GM13976 (cell line): ENCODE measurements around the gene QKI.

Experiments used
- DNase-seq: peaks from one replicate; pipeline ENCODE4 v3.0.0; 2012; ENCODE audit warnings: low spot score
- in situ Hi-C: fragments of 300-500 bp; cut with MboI; formaldehyde crosslinking; loops from one replicate; pipeline ENCODE4 v1.12.0; 2022; ENCODE audit warnings: low sequenced_read_pairs, mixed read lengths, inconsistent platforms; ENCODE audit not compliant: unreplicated experiment
- TF ChIP-seq, protein P1 (sequence below): IDR thresholded peaks from 2 replicates; pipeline ENCODE4 v1.5.1; 2012; ENCODE audit warnings: borderline replicate concordance, mild to moderate bottlenecking; ENCODE audit not compliant: insufficient read depth; ENCODE audit errors: extremely low read depth, missing control alignments, control extremely low read depth

The QKI gene

DNA sequence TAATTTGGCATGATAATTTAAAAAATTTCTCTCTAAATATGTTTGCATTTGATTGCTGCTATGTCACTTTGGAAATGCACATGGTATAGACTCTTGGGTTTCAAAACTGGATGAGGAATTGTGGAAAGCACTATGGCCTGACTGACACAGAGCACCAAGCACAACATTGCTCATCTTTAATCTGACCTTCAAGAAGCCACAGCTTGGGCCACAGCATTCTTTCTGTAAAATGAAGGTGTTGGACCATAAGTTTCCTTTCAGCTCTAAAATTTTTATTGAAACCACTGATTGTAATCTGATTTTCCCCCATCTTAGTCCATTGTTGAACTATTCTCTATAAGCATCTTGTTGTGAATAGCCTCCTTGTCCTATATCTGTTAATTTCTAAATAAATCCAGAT, 41.0 kb downstream of the QKI start:
- no peak for DNase-seq
- TF ChIP-seq, protein P1, sequence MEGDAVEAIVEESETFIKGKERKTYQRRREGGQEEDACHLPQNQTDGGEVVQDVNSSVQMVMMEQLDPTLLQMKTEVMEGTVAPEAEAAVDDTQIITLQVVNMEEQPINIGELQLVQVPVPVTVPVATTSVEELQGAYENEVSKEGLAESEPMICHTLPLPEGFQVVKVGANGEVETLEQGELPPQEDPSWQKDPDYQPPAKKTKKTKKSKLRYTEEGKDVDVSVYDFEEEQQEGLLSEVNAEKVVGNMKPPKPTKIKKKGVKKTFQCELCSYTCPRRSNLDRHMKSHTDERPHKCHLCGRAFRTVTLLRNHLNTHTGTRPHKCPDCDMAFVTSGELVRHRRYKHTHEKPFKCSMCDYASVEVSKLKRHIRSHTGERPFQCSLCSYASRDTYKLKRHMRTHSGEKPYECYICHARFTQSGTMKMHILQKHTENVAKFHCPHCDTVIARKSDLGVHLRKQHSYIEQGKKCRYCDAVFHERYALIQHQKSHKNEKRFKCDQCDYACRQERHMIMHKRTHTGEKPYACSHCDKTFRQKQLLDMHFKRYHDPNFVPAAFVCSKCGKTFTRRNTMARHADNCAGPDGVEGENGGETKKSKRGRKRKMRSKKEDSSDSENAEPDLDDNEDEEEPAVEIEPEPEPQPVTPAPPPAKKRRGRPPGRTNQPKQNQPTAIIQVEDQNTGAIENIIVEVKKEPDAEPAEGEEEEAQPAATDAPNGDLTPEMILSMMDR = no peak
- in situ Hi-C loops = no loop called here

DNA sequence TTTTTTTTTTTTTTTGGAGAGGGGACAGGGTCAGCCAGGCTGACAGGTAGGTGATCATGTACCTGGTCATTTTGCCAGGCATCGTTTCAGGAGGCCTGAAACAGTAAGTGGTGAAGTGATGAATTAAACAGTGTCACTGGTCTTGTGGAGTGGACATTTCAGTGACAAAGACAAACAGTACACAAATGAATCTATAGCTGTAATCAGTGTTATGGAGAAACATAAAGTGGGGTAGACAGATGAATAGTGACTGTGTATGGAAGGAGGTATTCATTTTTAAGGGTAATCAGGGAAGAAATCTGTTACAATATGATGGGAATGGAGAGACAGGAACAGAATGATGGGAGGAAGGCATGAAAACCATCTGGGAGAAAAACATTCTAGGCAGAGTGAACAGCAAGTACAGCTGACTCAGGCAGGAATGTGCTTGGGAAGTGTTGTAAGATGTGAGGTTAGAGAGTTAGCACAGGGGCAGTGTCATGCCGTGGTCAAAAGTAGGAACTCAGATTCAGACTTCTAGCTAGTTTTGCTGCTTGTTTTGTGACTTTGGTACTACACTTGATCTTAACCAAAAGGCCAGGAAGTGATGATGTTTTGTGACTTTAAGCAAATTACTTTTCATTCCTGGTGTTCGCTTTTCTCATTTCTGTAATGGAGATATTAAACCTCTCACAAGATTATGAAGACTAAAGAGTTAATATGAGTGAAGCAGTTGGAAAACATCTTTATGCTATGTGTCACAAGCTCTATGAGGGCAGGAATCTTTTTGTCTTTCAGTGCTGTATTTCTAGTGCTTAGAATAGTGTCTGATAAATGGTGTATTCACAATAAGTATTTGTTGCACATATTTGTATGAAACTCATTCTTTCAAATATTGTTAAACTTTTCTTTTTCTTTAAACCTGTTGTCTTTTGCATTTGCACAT, 43.4 kb downstream of the QKI start:
- TF ChIP-seq, protein P1 = no peak
- no peak for DNase-seq
- in situ Hi-C loops = no loop called here

DNA sequence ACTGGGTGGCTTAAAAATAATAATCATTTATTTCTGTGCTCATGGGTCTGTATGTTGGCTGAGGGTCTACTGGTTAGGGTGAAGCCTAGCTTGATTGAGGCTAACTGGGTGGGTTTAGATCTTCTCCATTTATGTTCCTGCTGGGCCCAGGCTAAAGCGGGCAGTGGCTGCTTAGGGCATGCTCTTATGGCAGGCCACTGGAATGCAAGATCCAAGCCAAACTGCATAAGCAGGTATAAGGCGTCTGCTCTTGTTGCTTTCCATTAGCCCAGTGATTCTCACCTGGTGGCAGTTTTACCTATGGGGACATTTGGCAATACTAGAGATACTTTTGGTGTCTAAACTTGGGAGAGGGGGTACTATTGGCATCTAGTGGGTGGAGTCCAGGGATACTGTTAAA, 44.5 kb downstream of the QKI start:
- TF ChIP-seq, protein P1 = no peak
- in situ Hi-C loops = no loop called here
- DNase-seq = no peak

DNA sequence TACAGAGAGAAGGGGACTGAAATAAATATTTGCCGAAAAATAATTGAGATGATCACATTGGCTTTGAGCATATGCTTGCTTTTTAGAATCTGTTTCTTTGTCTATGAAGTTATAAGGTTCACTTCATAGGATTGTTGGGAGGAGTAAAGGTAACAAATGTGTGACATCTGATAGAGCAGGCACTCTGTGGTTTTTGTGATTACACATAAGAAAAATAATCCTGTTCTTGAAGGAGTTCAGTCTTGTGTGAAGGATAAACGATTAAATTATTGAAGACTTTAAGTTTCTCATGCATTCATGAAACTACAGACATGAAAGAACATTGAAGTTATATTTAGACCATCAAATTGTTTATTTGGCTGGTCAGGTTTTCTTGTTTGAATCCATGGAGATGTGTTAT, 45.0 kb downstream of the QKI start:
- DNase-seq = no peak
- in situ Hi-C loops = no loop called here

DNA sequence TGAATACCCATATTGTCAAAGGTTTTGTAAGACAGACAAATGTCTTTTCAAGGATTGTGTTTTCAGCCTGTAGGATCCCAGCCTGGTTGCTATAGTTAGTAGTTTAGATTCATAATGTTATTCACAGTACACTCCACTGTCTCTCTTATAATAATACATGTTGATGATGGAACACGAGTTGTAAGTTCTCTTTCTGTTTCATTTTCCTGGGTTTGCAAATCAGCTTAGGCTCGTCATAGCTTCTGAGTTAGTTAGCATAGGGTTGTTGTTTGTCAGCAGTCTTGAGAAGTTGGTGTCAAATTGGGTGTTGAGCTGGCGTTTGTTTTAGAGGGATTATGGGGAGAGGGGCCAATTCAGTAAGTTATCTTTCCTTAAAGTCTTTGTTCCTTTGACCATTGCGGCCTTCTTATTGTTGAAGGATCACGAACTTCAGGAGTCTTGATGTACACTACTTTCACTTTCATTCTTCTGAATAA, 45.8 kb downstream of the QKI start:
- in situ Hi-C loops = no loop called here
- TF ChIP-seq, protein P1 = no peak
- DNase-seq = peak; percentile 22

More for the DNA sequence above, 45.0 kb downstream of the QKI start:
- TF ChIP-seq, protein P1 = no peak

DNA sequence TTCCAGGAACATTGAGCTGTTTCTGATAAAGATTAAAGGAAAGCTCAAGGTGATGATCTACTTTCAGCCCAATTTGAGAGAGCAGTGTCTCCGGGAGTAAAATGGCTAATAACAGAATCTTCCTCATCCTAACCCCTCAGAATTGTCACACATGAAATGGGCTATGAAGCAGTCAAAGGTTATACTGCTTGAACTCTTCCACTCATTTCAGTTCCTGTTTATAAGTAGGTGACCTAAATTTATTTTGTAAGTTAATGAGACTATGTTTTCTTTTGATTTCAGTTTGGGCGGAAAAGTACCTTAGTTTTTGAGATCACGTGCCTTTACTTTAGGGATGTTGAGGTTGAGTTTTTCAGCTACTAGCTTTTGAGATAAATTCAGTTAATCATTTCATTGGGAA, 47.2 kb downstream of the QKI start:
- no peak for DNase-seq
- in situ Hi-C loops = no loop called here
- TF ChIP-seq, protein P1 = no peak
